GM19372 (cell line): Measurements from ENCODE around the gene FAM240B.

Experiments used
- ATAC-seq: cut with Tn5 transposase; IDR thresholded peaks from one replicate; pipeline ENCODE4 v1.9.1; 2021; ENCODE audit warnings: mild to moderate bottlenecking, low read depth, moderate library complexity; ENCODE audit not compliant: unreplicated experiment

Gene FAM240B

DNA sequence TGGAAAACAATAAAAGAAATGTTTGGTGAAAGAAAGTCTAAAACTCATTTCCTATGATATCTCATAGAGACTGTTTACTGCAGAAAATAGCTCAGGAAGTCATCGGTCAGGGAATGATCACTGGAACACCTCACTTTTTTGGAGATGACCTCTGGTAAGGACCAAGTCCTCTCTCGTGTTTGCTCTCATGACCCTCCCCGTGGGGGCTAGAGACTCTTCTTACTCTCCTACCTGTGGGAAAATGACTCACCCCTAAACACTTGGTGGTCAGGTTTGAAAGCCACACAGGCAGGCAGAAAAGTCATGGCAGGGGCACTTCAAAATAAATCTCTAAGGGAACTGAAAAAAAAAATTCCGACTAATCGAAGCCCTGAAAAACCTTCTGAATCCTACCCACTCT, 48.2 kb downstream of the FAM240B start:
- no peak for ATAC-seq

DNA sequence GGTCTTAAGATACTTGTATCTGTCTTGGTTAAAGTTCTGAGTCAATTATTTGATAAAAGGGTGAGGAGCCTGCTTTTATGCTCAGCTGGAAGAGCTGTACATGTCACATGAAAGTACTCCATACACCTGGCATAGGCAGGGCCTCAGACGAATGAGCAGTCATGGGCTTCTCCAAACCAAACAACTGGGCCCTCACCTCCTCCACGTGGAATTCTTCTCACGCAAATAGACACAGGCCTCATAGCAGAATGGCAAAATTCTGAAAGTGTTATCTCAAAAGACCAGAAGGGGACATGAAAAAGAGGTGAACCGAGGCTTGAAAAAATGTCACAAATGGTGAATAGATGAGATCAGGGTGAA, 48.6 kb downstream of the FAM240B start:
- no peak for ATAC-seq

DNA sequence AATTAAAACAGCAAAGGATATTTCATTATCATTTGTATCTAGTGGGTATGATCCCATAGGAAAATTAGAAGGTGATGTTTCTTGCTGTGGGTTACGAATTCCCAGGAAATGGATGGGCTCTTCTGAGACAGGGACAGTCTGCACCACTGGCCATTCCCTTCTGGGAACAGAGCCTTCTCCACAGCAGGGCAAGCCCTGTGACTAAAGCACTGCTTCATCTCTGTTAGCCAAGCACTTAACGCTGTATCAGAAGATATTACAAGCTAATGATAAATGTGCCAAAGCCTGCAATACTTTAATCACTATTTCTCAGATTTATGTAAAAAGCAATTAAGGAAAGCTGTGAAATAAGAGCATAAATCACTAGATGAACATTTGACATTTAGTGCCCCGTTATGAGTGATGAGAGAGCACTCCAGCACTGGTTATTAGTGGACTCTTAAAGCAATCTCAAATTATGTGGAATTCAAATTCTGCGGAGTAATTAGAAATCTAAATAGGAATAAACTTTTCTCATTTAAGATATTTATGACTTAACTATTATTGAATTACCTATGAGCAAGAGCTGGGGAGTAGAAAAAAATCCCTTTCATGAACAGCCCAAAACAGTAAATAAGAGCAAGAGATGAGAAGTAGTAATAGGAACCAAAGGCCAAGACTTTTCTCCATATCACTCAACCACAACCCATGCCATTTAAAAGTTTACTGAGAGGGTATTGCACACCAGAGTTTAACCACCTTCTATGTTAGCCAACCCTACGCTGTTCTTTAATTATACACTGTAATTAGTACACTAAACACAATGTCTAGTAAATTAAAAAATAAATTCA, 49.2 kb downstream of the FAM240B start:
- no peak for ATAC-seq

DNA sequence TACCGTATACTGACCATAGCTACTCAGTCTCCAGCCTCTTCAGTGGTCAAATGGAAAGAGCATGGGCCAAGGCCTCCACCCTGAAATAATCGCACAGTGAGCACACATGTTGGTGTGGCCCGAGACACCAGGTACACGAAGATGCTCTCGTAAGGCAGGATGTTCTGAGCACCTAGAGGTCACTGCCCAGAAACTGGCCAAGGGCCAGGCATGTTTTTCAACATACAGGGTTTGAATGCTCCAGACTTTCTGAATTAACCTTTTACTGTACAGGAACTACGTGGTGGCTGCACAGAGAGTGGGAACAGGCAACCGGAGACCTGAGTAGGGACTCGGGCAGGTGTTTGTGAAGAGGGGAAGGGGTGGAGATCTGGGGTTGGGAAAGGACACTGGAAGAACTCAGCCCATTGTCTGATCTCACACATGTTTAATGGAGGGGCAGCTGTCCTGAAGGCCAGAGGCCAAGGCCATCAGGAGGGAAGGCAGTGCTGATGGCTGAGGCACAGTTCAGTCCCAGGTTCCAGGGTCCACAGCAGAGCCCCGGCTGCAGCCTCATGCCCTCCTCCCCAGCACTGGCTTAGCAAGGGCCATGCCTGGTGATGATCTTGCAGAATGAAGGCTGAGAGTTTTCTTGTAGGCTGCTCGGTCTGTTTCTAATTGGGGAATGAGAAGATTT, 51.0 kb downstream of the FAM240B start:
- no peak for ATAC-seq

DNA sequence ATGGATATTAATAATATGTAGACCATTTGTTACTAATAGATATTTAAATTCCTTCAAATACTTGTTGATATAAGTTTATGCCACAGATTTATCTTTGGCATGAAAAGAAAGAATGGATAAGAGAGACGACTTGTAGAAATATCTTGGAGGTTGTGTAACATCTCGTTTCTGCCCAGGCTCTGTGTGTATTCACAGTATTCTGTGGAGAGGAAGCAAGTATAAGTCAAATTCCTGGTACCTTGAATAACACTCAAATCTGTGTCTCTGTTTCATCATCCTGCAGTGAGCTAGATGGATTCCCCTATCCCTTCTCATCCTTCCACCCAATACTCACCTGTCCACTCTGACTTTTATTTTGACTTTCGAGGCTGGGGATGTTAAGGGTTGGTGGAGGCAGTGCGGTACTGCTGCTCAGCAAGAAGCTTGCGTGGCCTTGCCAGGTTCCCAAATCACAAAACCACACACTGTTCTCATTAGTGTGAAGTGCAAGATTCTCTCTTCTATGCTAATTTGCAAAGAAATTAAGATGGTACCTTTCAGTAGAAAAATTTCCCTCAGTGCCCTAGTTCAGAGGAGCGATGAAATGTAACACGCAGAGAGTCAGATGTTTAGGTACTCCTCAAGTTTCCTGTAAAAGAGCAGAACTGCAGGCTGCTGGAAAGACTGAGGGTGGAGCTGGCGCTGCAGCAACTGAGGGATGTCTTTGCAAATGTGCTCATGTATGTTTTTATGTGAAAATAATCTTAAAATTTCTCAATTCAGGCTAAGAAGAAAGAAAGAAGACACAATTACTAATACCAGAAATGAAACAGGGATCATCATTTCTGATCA, 57.0 kb downstream of the FAM240B start:
- no peak for ATAC-seq

DNA sequence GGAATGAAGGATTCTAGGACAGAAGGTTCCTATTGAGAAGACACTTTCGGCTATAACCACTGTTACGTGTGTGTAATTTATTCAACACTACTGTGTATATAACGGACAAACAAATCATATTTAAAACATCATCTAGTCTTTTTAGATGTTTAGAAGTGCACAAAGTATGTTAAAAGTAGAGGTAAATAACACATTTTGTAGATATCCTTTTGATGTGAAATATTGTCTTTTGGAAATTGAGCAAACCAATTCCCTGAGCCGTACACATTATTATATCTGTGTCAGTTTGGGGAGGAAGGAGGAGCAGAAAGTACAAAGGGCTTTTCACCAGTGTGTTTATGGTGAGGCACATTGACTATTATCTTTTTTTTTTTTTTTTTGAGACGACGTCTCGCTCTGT, 60.4 kb downstream of the FAM240B start:
- no peak for ATAC-seq

DNA sequence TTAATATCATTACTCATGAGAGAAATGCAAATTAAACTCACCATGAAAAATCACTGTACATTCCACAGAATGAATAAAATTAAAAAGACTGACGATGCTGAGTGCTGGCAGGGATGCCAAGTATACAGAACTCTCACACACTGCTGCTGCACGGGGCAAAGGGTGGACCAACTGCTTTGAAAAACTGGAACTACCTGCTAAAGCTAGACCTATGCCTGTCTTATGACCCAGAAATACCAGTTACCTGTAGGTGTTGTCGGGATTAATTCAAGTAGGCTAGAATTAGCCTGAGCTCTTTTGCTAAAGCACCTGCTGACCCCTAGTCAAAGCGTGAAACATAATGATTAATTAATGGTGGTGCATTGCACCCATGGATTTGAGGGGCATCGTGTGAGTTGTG, 63.0 kb downstream of the FAM240B start:
- no peak for ATAC-seq

DNA sequence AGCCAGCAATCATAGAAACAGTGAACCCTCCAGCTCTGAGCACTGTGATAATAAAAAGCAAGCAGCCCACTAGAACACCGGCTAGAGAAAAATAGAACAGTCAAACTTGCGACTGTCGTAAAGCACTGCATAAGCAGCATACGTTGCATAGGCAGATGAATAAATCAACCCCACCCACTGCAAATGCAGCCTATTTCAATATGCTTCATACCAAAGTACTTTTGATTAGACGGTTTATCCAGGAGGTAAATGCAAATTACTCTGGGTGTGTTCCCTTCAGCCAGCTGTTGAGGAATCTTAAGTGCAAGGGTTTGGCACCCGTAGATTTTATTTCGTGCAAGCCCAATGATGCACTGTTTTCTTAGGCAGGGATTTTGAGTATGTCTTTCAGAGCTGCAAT, 67.4 kb downstream of the FAM240B start:
- no peak for ATAC-seq

DNA sequence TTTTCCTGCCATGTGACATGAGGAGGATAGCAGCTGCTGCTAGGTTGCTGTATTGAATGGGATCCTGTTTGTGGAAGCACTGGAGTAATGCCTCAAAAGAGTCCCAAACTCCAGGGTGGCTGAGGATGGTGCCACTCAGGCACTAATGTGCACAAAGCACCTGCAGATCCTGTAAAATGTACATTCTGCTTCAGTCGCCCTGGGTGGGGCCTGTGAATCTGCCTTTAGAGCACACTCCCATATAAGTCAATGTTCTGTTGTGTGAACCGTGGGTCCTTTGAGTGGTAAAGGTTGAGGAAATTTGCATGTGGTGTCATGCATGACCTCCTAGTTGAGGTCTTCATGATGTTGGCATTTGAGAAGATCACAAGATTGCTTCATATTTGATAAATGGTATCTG, 67.9 kb downstream of the FAM240B start:
- no peak for ATAC-seq

DNA sequence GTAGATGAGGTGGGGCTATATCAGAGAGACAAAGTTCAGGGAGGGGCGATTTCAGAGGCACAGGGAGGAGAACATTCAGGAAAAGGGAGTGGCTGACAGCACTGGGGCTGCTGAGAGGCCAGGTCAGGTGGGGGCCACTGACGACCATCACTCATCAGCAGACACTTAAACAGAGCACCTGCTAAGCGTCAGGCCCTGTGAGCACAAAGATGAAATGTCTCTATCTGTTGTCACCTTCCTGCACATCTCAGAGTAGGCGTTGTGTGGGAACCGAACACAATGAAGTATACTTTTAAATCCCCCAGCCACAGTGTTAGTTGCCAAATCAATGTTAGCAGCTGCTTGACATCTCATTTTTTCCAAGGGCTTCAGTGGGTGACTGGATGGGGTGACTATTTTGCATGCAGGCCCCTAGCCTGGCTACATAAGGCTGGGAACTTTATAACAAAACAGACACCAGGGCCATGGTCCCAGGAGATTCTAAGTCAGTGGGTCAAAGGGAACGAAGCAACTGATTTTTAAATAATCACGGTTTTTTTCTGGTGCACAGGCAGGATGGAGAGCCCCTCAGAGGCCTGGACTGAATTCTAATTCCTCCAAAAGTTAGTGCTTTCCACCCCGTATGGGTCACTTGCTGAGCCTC, 68.4 kb downstream of the FAM240B start:
- no peak for ATAC-seq

DNA sequence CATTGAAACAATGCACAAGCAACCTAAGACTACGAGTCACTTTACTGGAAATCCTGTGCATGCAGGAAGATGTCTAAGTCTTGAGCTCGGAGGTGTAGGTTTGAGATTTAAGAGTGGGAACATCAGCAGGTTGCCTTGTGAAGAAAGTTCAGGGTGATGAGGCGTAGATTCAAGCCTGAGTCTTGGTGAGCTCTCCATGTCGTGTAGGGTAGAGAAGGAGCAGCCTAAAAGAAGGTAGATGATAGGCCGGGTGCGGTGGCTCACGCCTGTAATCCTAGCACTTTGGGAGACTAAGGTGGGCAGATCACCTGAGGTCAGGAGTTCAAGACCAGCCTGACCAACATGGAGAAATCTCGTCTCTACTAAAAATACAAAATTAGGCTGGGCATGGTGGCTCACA, 69.4 kb downstream of the FAM240B start:
- ATAC-seq = no peak

DNA sequence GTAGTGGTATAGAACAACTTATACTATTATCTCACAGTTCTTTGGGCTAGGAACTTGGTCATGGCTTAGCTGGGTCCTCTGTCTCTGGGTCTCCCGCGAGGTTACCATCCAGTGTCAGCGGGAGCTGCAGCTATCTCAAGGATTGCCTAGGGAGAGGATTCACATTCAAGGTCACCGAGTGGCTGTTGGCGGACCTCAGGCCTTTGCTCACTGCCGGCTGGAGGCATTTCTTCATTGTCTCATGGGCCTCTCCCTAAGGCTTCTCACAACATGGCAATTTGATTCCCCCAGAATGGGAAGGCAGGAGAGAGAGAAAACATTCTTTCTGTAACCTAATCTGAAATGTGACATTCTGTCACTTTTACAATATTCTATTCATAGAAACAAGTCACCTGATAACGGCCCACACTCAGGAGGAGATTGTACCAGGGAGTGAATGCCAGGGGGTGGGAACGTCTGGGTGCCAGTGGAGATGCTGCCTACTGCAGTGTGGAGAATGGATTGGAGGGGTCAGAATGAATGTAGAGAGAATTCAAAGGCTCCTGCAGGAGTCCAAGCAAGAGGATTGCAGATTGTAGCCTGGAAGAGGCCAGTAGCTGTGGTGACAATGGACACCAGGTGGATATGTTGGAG, 70.1 kb downstream of the FAM240B start:
- no peak for ATAC-seq

DNA sequence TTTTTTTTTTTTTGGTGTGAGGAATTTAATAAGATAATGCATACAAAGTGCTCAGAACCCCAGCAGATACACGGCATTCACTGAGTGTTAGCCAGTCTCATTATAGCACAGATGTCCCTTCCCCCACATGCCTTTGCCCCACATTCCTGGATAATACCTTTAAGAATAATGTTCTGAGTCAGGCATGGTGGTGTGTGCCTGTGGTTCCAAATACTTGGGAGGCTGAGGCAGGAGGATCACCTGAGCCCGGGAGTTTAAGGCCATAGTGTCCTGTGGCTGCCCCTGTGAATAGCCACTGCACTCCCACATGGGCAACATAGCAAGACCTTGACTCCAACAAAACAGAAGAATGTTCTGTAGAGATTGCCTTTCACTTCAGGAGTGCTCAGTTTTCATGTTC, 75.3 kb downstream of the FAM240B start:
- no peak for ATAC-seq
